PFSK-1 (cell line): Measurements from ENCODE around the gene KIAA1755.

Experiments
- FOXP2 ChIP-seq: optimal IDR thresholded peaks from 2 replicates; pipeline ENCODE3; 2011; ENCODE audit warnings: borderline replicate concordance, control low read depth, inconsistent platforms; ENCODE audit not compliant: insufficient read depth; ENCODE audit errors: extremely low read length, extremely low read depth
- POLR2AphosphoS5 ChIP-seq: IDR thresholded peaks from 2 replicates; pipeline ENCODE4 v1.6.1; 2012; ENCODE audit warnings: low read depth, mild to moderate bottlenecking, control low read depth, low read length, moderate library complexity
- REST ChIP-seq, 2 experiments: IDR thresholded peaks; 2 replicates each; pipeline versions ENCODE4 v1.6.1 to v1.8.0; 2011 to 2012; ENCODE audit warnings: low read depth in 2 of 2, low read length in 2 of 2, control low read depth in 1 of 2, inconsistent platforms in 1 of 2, mild to moderate bottlenecking in 1 of 2, moderate library complexity in 1 of 2; ENCODE audit not compliant: insufficient read depth in 1 of 2
- SIN3A ChIP-seq: IDR thresholded peaks from 2 replicates; pipeline ENCODE4 v1.6.1; 2012; ENCODE audit warnings: mild to moderate bottlenecking, low read length, moderate library complexity, borderline replicate concordance; ENCODE audit not compliant: insufficient read depth
- TAF1 ChIP-seq: IDR thresholded peaks from 2 replicates; pipeline ENCODE4 v1.6.1; 2012; ENCODE audit warnings: low read length, control low read depth, borderline replicate concordance; ENCODE audit not compliant: insufficient read depth

KIAA1755 gene

DNA sequence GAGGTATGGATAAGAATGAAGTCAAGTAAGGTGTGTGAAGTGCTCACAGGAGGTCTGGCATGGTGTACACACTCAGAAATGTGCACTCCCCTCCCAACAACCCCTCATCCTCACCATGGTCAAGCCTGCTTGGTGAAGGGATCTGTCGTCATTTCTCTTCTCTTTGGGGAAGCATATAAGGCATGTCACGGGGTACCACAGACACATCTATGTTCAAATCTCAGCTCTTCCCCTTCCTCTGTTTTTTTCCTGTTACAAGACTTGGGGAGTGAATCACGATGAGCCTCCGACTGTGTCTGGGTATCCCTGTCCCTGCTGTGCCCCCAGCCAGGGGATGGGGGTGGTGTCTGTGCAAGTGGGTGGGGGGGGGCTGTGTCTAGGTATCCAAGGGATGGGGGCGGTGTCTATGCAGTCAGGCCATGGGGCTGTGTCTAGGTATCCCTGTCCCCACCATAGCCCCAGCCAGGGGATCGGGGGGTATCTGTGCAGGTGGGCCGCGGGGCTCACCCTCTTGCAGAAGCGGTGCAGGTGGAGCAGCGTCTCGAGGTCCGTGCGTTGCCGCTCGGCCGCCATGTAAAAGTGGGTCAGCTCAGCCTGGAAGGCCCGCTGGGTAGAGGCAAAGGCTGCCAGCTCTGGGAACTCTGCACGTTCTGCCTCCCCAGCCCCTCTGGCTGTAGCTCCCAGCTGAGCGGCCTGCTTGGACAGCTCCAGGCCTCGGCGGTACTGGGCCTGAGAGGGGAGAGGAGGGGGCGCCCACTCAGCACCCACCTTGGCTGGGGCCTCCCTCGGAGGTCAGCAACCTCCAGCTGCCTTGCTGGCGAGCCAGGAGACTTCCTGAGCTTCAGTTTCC lies 43.6 kb downstream of the KIAA1755 start:
- TF ChIP-seq TAF1 (no peak), POLR2AphosphoS5 (no peak), REST (IDR thresholded peaks at IDR 0.05; ENCODE audit: insufficient read depth in 1 of 2, low read depth in 2 of 2, low read length in 2 of 2) (no peak), FOXP2 (no peak), SIN3A (no peak)

GRCh38 chr20:38216201-38216600 lies 44.3 kb downstream of the KIAA1755 start:
- no peak for TF ChIP-seq SIN3A

DNA sequence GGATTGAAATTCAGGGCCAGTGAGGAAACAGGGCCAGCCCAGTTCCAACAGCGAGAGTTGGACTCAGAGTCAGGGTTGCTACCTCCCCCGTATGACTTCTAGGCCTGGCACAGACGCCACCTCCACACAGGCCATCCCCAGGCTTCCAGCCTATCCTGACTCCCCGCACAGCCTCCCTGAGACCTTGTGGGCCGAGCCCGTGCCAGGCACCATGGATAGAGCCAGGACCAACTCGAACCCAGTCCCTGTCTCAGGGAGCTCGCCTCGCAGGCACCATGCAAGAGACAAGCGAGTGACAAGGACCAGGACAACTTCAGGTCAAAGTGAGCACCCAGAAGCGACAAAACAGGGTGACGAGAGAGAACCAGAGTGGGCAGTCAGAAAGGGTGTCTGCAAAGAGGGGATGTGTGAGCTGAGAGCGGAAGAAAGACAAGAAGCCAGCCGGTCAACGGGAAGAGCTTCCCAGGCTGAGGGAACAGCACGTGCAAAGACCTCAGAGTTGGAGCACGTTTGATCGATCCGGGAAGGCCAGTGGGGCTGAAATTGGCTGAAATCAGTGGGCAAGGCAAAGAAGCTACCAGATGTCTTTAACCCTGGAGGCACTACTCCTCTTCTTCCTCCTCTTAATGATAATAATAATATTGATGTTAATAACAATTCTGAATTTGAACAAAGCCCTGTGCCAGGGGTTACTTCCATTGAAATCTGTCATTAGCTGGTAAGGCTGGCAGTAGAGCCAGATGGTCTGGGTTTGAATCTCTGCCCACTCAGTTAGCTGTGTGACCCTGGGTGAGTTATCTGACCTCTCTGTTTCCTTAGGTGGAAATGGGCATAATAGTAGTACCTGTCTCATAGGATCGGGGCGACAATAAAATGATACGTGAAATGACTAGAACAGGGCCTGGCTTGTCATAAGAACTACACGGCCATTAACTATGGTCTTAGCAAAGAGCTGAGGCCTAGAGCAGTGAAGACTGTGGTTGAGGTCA lies 45.0 kb downstream of the KIAA1755 start:
- TF ChIP-seq POLR2AphosphoS5 (no peak), TAF1 (no peak), SIN3A (no peak), FOXP2 (no peak), REST (IDR thresholded peaks at IDR 0.05; ENCODE audit: insufficient read depth in 1 of 2, low read depth in 2 of 2, low read length in 2 of 2) (no peak)

GRCh38 chr20:38214256-38215193 lies 46.0 kb downstream of the KIAA1755 start:
- TF ChIP-seq SIN3A (no peak), FOXP2 (no peak), POLR2AphosphoS5 (no peak), REST (IDR thresholded peaks at IDR 0.05; ENCODE audit: insufficient read depth in 1 of 2, low read depth in 2 of 2, low read length in 2 of 2) (no peak), TAF1 (no peak)

- no peak for TF ChIP-seq POLR2AphosphoS5
Observed at GRCh38 chr20:38213607-38213940, 47.0 kb downstream of the KIAA1755 start.
